Epithelial cell of proximal tubule (primary cell): Measurements from ENCODE around the gene CD247. TPM values are rescaled to one million over a fixed set of nuclear protein-coding genes. Genes with fewer than 3 reads are reported as not detected.

Experiments
- DNase-seq: peaks from one replicate; pipeline ENCODE4 v3.0.0-alpha.2; 2011; ENCODE audit warnings: low read depth
- H3K4me3 ChIP-seq: 2 replicates; pipeline ENCODE4 v1.5.1; 2011; ENCODE audit warnings: low read depth, mild to moderate bottlenecking, low read length
- CTCF ChIP-seq: conservative IDR thresholded peaks from 2 replicates; pipeline ENCODE4 v1.5.1; 2012; ENCODE audit warnings: low read depth, mild to moderate bottlenecking, low read length
- total RNA-seq: library from RNA; depleted of rRNA; stranded (reverse); fragments of >200 nt; gene quantifications from 2 replicates; pipeline ENCODE4 v1.2.3, GENCODE V29; 2015

Gene CD247
- total RNA-seq, 1 donor from 2014 or later = not detected

DNA sequence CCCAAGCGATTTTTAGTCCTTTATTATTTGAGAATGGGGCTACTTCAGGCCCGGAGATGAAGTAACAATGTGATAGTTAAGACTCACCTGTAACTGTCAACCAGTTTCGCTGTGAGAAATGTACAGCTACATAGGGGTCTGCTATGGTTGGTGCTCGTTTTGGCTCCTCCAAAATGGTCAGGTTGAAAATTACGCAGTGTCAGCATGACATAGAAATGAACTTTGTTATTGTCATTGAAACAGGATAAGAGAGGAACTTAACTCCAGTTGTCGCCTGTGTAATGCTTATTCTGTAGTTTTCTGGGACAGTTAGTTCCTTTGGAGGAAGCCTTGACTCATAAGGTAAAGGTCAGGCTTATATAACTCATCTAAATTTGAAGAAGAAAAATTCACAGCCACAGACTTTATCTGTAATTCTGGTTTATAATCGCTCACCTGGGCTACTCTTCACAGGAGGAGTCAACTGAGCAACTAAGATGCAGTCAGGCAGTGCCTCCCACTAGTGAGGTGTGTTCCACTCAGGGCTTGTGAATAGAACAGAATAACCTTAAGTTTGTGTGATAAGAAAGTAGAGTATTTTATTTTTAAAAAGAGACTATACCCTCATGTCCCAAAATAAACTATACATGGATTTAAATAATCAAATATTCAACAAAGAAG, 130.9 kb downstream of the CD247 start:
- TF ChIP-seq CTCF = no peak
- no peak for DNase-seq
- no peak overlapping the region for H3K4me3 ChIP-seq

Other genes with a start within 250 kb of the CD247 start
- gene CREG1, start 35.2 kb upstream of the CD247 start, total RNA-seq = 25.2 and 48.1 TPM in 2 replicates
- gene RCSD1, start 111.7 kb upstream of the CD247 start, total RNA-seq = not detected in 2 replicates
- 43.0 and 66.8 TPM in 2 replicates for gene MPZL1, start 203.5 kb upstream of the CD247 start, total RNA-seq